ENCODE data around the gene FNDC5.

Gene FNDC5

GRCh38 chr1:32896451-32896850 is 25.7 kb upstream of the FNDC5 start:
- Histone ChIP-seq H2AK5ac (ENCODE audit: low read length) (no peak overlapping the region), H3K27ac (ENCODE audit: low read depth, low read length) (no peak overlapping the region), H3K4me3 (ENCODE audit: low read depth, low read length) (no peak overlapping the region), H2AFZ (ENCODE audit: insufficient read depth, low read length, poor library complexity) (no peak overlapping the region), H3K79me1 (ENCODE audit: low read length) (peaks cover 19% of the 10 kb centered on the region), H3K18ac (ENCODE audit: low read length) (peak overlapping the region; percentile 26), H3K4ac (ENCODE audit: low read depth, low read length) (no peak overlapping the region), H3K27me3 (ENCODE audit: insufficient read depth, low read length) (no peaks in the 10 kb centered on the region), H4K12ac (ENCODE audit: low read depth, low read length) (no peak overlapping the region), H4K91ac (ENCODE audit: low read depth, low read length) (no peak overlapping the region), H2BK12ac (ENCODE audit: low read length) (peak overlapping the region; percentile 13), H3K23ac (ENCODE audit: low read length) (no peak overlapping the region), H3K4me2 (ENCODE audit: low read length) (no peak overlapping the region), H3K9me3 (ENCODE audit: insufficient read depth, low read depth, low read length) (peaks cover 3% of the 10 kb centered on the region), H3K36me3 (ENCODE audit: control insufficient read depth in 1 of 2, insufficient read depth in 2 of 2, low read length in 2 of 2) (peaks cover 27 to 28% of the 10 kb centered on the region in 2 experiments), H3K4me1 (ENCODE audit: control insufficient read depth in 1 of 2, insufficient read depth in 2 of 2, low read length in 2 of 2) (peaks cover 34 to 47% of the 10 kb centered on the region in 2 experiments), H2BK120ac (ENCODE audit: insufficient read depth, low read length, poor library complexity) (no peak overlapping the region), H4K8ac (ENCODE audit: low read depth, low read length) (no peak overlapping the region), H3K79me2 (ENCODE audit: control insufficient read depth, insufficient read depth, low read length, poor library complexity) (peaks cover 11% of the 10 kb centered on the region), H2BK5ac (ENCODE audit: low read depth, low read length, poor library complexity) (no peak overlapping the region), H3K9ac (ENCODE audit: low read length) (no peak overlapping the region), H3K14ac (ENCODE audit: low read length) (no peak overlapping the region)
- no CpG with 5 or more reads among the region's 5 CpGs for WGBS (ENCODE audit: extremely low coverage, insufficient coverage, insufficient read length)
- no peak for DNase-seq

- H4K8ac ChIP-seq (ENCODE audit: low read depth, low read length): no peak overlapping the region
- no peak overlapping the region for H3K9ac ChIP-seq (ENCODE audit: low read length)
- DNase-seq: no peak
- peaks cover 12% of the 10 kb centered on the region for H3K79me1 ChIP-seq (ENCODE audit: low read length)
- H3K23ac ChIP-seq (ENCODE audit: low read length): no peak overlapping the region
- no CpG with 5 or more reads among the region's 26 CpGs for WGBS (ENCODE audit: extremely low coverage, insufficient coverage, insufficient read length)
- H2BK5ac ChIP-seq (ENCODE audit: low read depth, low read length, poor library complexity): no peak overlapping the region
- H2BK12ac ChIP-seq (ENCODE audit: low read length): no peak overlapping the region
- H3K36me3 ChIP-seq (ENCODE audit: control insufficient read depth in 1 of 2, insufficient read depth in 2 of 2, low read length in 2 of 2): peaks cover 27 to 28% of the 10 kb centered on the region in 2 experiments
- H2AFZ ChIP-seq (ENCODE audit: insufficient read depth, low read length, poor library complexity): no peak overlapping the region
- H3K9me3 ChIP-seq (ENCODE audit: insufficient read depth, low read depth, low read length): peaks cover 3% of the 10 kb centered on the region
- H3K4me1 ChIP-seq (ENCODE audit: control insufficient read depth in 1 of 2, insufficient read depth in 2 of 2, low read length in 2 of 2): peaks cover 31 to 43% of the 10 kb centered on the region in 2 experiments
- H3K4me3 ChIP-seq (ENCODE audit: low read depth, low read length): no peak overlapping the region
- no peak overlapping the region for H2AK5ac ChIP-seq (ENCODE audit: low read length)
- no peak overlapping the region for H3K18ac ChIP-seq (ENCODE audit: low read length)
- no peak overlapping the region for H3K14ac ChIP-seq (ENCODE audit: low read length)
- H2BK120ac ChIP-seq (ENCODE audit: insufficient read depth, low read length, poor library complexity): no peak overlapping the region
- H3K4ac ChIP-seq (ENCODE audit: low read depth, low read length): no peak overlapping the region
- H3K27me3 ChIP-seq (ENCODE audit: insufficient read depth, low read length): no peaks in the 10 kb centered on the region
- no peak overlapping the region for H3K4me2 ChIP-seq (ENCODE audit: low read length)
- H3K27ac ChIP-seq (ENCODE audit: low read depth, low read length): no peak overlapping the region
- H4K91ac ChIP-seq (ENCODE audit: low read depth, low read length): no peak overlapping the region
- no peak overlapping the region for H4K12ac ChIP-seq (ENCODE audit: low read depth, low read length)
- peaks cover 5% of the 10 kb centered on the region for H3K79me2 ChIP-seq (ENCODE audit: control insufficient read depth, insufficient read depth, low read length, poor library complexity)
Observed at GRCh38 chr1:32895325-32896215, 24.9 kb upstream of the FNDC5 start.

- Histone ChIP-seq H2AFZ (ENCODE audit: insufficient read depth, low read length, poor library complexity) (no peak overlapping the region), H3K79me1 (ENCODE audit: low read length) (peaks cover 9% of the 10 kb centered on the region), H3K27ac (ENCODE audit: low read depth, low read length) (no peak overlapping the region), H4K12ac (ENCODE audit: low read depth, low read length) (no peak overlapping the region), H4K8ac (ENCODE audit: low read depth, low read length) (no peak overlapping the region), H3K4me2 (ENCODE audit: low read length) (no peak overlapping the region), H3K9ac (ENCODE audit: low read length) (no peak overlapping the region), H3K23ac (ENCODE audit: low read length) (no peak overlapping the region), H3K9me3 (ENCODE audit: insufficient read depth, low read depth, low read length) (peaks cover 3% of the 10 kb centered on the region), H2AK5ac (ENCODE audit: low read length) (no peak overlapping the region), H2BK120ac (ENCODE audit: insufficient read depth, low read length, poor library complexity) (no peak overlapping the region), H3K18ac (ENCODE audit: low read length) (no peak overlapping the region), H3K36me3 (ENCODE audit: control insufficient read depth in 1 of 2, insufficient read depth in 2 of 2, low read length in 2 of 2) (peaks cover 27 to 28% of the 10 kb centered on the region in 2 experiments), H3K14ac (ENCODE audit: low read length) (no peak overlapping the region), H2BK5ac (ENCODE audit: low read depth, low read length, poor library complexity) (no peak overlapping the region), H3K79me2 (ENCODE audit: control insufficient read depth, insufficient read depth, low read length, poor library complexity) (peaks cover under 1% of the 10 kb centered on the region), H2BK12ac (ENCODE audit: low read length) (no peak overlapping the region), H3K4me3 (ENCODE audit: low read depth, low read length) (no peak overlapping the region), H3K27me3 (ENCODE audit: insufficient read depth, low read length) (no peaks in the 10 kb centered on the region), H4K91ac (ENCODE audit: low read depth, low read length) (no peak overlapping the region), H3K4ac (ENCODE audit: low read depth, low read length) (no peak overlapping the region), H3K4me1 (ENCODE audit: control insufficient read depth in 1 of 2, insufficient read depth in 2 of 2, low read length in 2 of 2) (peaks cover 24 to 35% of the 10 kb centered on the region in 2 experiments)
- DNase-seq: no peak
- no CpG with 5 or more reads among the region's 6 CpGs for WGBS (ENCODE audit: extremely low coverage, insufficient coverage, insufficient read length)
Observed at GRCh38 chr1:32894681-32895080, 24.0 kb upstream of the FNDC5 start.

GRCh38 chr1:32894019-32894600 is 23.4 kb upstream of the FNDC5 start:
- Histone ChIP-seq H3K9ac (ENCODE audit: low read length) (peak overlapping the region; percentile 31), H3K36me3 (ENCODE audit: control insufficient read depth in 1 of 2, insufficient read depth in 2 of 2, low read length in 2 of 2) (peaks cover 27 to 28% of the 10 kb centered on the region in 2 experiments)
- WGBS (ENCODE audit: extremely low coverage, insufficient coverage, insufficient read length): no CpG with 5 or more reads among the region's 8 CpGs

More at GRCh38 chr1:32894019-32894600, 23.4 kb upstream of the FNDC5 start:
- Histone ChIP-seq H4K12ac (ENCODE audit: low read depth, low read length) (no peak overlapping the region), H4K8ac (ENCODE audit: low read depth, low read length) (peak overlapping the region; percentile 4), H3K27ac (ENCODE audit: low read depth, low read length) (no peak overlapping the region), H2BK12ac (ENCODE audit: low read length) (no peak overlapping the region), H3K79me1 (ENCODE audit: low read length) (peaks cover 9% of the 10 kb centered on the region), H3K18ac (ENCODE audit: low read length) (peak overlapping the region; percentile 11), H2BK120ac (ENCODE audit: insufficient read depth, low read length, poor library complexity) (peak overlapping the region; percentile 3), H3K27me3 (ENCODE audit: insufficient read depth, low read length) (no peaks in the 10 kb centered on the region), H3K79me2 (ENCODE audit: control insufficient read depth, insufficient read depth, low read length, poor library complexity) (no peaks in the 10 kb centered on the region), H3K4ac (ENCODE audit: low read depth, low read length) (no peak overlapping the region), H3K4me3 (ENCODE audit: low read depth, low read length) (peak overlapping the region; percentile 33), H3K4me1 (ENCODE audit: control insufficient read depth in 1 of 2, insufficient read depth in 2 of 2, low read length in 2 of 2) (peaks cover 23 to 34% of the 10 kb centered on the region in 2 experiments), H2AFZ (ENCODE audit: insufficient read depth, low read length, poor library complexity) (no peak overlapping the region), H3K14ac (ENCODE audit: low read length) (peak overlapping the region; percentile 45), H4K91ac (ENCODE audit: low read depth, low read length) (peak overlapping the region; percentile 30), H3K4me2 (ENCODE audit: low read length) (peak overlapping the region; percentile 72), H3K9me3 (ENCODE audit: insufficient read depth, low read depth, low read length) (peaks cover 3% of the 10 kb centered on the region), H2BK5ac (ENCODE audit: low read depth, low read length, poor library complexity) (peak overlapping the region; percentile 2), H3K23ac (ENCODE audit: low read length) (no peak overlapping the region), H2AK5ac (ENCODE audit: low read length) (peak overlapping the region; percentile 3)
- no peak for DNase-seq
